Karpas-422 (cell line): ENCODE measurements around the gene EVPL. TPM values are rescaled to one million over a fixed set of nuclear protein-coding genes. Genes with fewer than 3 reads are reported as not detected.

ENCODE experiments used
- DNase-seq: peaks from one replicate; pipeline ENCODE4 v3.0.0-alpha.2; 2015
- H2AFZ ChIP-seq: fragments of 200-600 bp; sonication (generic); 2 replicates; pipeline ENCODE4 v1.6.1; 2014; ENCODE audit warnings: antibody characterized with exemption, low read length, mixed read lengths
- H3K27ac ChIP-seq: fragments of 200-600 bp; sonication (generic); 2 replicates; pipeline ENCODE4 v1.5.1; 2014; ENCODE audit warnings: mild to moderate bottlenecking, low read length, moderate library complexity
- H3K27me3 ChIP-seq: fragments of 200-600 bp; sonication (generic); 2 replicates; pipeline ENCODE4 v1.6.1; 2014; ENCODE audit warnings: low read length, mixed read lengths
- H3K36me3 ChIP-seq: fragments of 200-600 bp; sonication (generic); 2 replicates; pipeline ENCODE4 v1.6.1; 2014; ENCODE audit warnings: low read length, mixed read lengths; ENCODE audit not compliant: insufficient read depth
- H3K4me1 ChIP-seq: fragments of 200-600 bp; sonication (generic); 2 replicates; pipeline ENCODE4 v1.6.1; 2014; ENCODE audit warnings: mild to moderate bottlenecking, low read length, mixed read lengths
- H3K4me2 ChIP-seq: fragments of 200-600 bp; sonication (generic); 2 replicates; pipeline ENCODE4 v1.6.1; 2014; ENCODE audit warnings: low read length, low read depth, mild to moderate bottlenecking; ENCODE audit not compliant: poor library complexity, severe bottlenecking
- H3K4me3 ChIP-seq: fragments of 200-600 bp; sonication (generic); 2 replicates; pipeline ENCODE4 v1.5.1; 2014; ENCODE audit warnings: mild to moderate bottlenecking, antibody characterized with exemption, low read length, mixed read lengths
- H3K79me2 ChIP-seq: fragments of 200-600 bp; sonication (generic); 2 replicates; pipeline ENCODE4 v1.6.1; 2014; ENCODE audit warnings: mild to moderate bottlenecking, low read length, mixed read lengths
- H3K9ac ChIP-seq: fragments of 200-600 bp; sonication (generic); 2 replicates; pipeline ENCODE4 v1.6.0; 2014; ENCODE audit warnings: low read length
- H3K9me2 ChIP-seq: fragments of 200-600 bp; sonication (generic), shearing (Covaris generic); replicated peaks from 2 replicates; pipeline ENCODE4 v1.6.0; 2014; ENCODE audit warnings: mild to moderate bottlenecking, low read length, moderate library complexity; ENCODE audit not compliant: insufficient read depth
- H3K9me3 ChIP-seq: fragments of 300-700, 200-600 bp; sonication (generic); 2 replicates; pipeline ENCODE4 v1.6.1; 2014; ENCODE audit warnings: low read length, mixed read lengths
- H4K20me1 ChIP-seq: fragments of 200-600 bp; sonication (generic); 2 replicates; pipeline ENCODE4 v1.6.1; 2014; ENCODE audit warnings: mild to moderate bottlenecking, antibody characterized with exemption, low read length, low read depth; ENCODE audit not compliant: insufficient read depth
- total RNA-seq: library from RNA; depleted of rRNA; stranded (reverse); fragments of >200 nt; shearing (Covaris generic); gene quantifications from 2 replicates; pipeline ENCODE4 v1.2.3, GENCODE V29; 2014; ENCODE audit warnings: low replicate concordance

Gene EVPL
- total RNA-seq, 1 experiment from 2014 or later = 0.07 TPM

DNA sequence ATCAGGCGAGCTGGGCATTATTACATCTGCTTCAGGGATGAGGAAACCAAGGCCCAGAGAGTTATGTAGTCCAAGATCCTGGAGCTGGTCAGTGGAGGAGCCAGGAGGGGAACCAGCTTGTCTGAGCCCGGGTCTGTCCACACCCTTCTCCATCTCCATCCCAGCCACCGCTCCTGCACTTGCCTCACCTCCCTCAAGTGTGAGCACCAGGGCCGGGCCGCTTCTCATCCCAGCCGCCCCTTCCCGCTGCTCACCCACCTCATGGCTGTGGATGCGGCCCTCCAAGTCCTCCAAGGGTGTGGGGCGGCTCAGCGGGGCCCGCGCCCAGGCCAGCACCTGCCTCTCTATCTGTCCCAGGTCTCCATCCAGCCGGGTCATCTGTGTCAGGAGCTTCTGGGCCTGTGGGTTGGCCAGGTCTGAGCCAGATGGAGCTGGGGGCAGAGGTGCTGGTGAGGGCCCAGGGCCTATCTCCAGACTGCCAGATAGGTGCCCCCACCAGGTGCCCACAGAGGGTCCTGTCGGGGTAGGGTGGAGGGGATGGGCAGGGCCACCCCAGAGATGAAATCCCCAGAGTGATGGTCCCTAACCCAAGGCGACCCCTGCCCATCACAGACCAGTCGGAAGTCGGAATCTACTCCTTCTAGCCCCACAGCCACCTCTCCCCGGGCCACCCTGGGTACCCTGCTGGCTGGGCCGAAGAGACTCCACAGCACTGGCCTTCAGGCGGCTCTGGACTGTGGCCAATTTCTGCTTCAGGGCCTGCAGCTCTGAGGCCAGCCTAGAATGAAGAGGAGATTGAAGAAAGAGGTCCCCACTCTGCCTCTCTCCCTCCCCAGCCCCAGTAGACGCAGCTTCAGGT lies 9.4 kb downstream of the EVPL start:
- Histone ChIP-seq H2AFZ (no peak overlapping the region), H3K9me3 (no peaks in the 10 kb centered on the region), H3K9me2 (no peaks in the 10 kb centered on the region), H3K4me2 (no peak overlapping the region), H3K4me3 (no peak overlapping the region), H3K4me1 (peaks cover 14% of the 10 kb centered on the region), H3K79me2 (no peaks in the 10 kb centered on the region), H4K20me1 (no peaks in the 10 kb centered on the region), H3K9ac (no peak overlapping the region), H3K27ac (no peak overlapping the region), H3K27me3 (no peaks in the 10 kb centered on the region), H3K36me3 (no peaks in the 10 kb centered on the region)
- DNase-seq = no peak

DNA sequence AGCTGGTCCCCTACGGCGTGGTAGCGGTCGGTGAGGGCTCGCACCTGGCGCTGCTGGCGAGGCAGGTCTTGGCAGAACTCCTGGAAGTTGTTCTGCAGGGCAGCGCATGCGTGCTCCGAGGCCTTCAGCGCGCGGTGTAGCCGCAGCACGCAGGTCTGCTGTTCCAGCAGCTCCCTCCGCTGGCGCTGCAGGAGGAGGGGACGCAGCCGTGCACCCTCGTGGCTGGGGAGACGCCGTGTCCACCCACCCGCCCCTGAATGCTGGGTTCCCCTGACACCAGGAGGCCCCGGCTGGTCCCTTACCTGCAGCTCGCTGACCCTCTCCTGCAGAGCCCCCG lies 12.2 kb downstream of the EVPL start:
- Histone ChIP-seq H3K36me3 (no peaks in the 10 kb centered on the region), H3K4me1 (peaks cover 11% of the 10 kb centered on the region), H3K9me3 (no peaks in the 10 kb centered on the region), H3K79me2 (no peaks in the 10 kb centered on the region), H3K27me3 (no peaks in the 10 kb centered on the region), H3K9ac (no peak overlapping the region), H2AFZ (no peak overlapping the region), H3K4me3 (no peak overlapping the region), H3K4me2 (no peak overlapping the region), H3K27ac (no peak overlapping the region), H3K9me2 (no peaks in the 10 kb centered on the region), H4K20me1 (no peaks in the 10 kb centered on the region)
- DNase-seq = no peak

DNA sequence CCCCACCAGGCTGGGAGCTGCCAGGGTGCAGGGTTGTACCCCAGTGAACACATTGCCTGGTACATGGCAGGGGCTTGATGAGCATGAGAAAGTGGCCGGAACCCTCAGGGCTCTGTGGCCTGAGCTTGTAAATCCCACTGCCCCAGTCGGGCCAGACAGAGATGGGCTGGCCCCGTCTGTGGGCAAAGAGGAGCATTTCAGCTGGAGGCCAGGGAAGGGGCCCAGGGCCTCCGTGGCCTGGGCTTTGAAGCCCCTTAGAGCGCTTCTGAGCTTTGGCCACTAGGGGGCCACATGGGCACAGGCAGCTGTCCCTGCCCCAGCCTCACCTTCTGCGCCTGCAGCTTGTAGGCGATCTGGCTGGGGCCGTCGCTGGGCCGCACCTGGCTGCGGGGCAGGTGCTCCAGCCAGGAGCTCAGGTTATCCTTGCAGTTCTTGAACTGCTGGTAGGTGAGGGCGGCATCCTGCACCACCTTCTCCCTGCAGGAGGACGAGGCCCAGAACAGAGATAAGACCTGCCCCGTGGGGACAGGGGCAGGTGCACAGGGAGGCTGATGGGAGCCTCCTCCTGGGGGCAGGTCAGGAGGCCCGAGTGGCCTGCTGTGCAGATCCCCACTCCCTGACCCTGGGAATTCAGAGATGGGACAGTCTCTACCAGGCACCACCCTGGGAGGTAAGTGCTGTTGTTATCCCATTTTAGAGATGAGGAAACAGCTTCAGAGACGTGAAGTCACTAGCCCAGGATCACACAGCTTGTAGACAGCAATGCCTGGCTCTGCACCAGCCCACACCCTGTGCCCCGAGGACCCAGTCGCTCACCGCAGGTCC lies 12.8 kb downstream of the EVPL start:
- Histone ChIP-seq H3K79me2 (no peaks in the 10 kb centered on the region), H2AFZ (no peak overlapping the region), H3K4me1 (peaks cover 9% of the 10 kb centered on the region), H3K4me3 (no peak overlapping the region), H3K4me2 (no peak overlapping the region), H3K9me2 (no peaks in the 10 kb centered on the region), H3K36me3 (no peaks in the 10 kb centered on the region), H3K27me3 (no peaks in the 10 kb centered on the region), H3K27ac (no peak overlapping the region), H3K9ac (no peak overlapping the region), H4K20me1 (no peaks in the 10 kb centered on the region), H3K9me3 (no peaks in the 10 kb centered on the region)
- peak; percentile 92 for DNase-seq

DNA sequence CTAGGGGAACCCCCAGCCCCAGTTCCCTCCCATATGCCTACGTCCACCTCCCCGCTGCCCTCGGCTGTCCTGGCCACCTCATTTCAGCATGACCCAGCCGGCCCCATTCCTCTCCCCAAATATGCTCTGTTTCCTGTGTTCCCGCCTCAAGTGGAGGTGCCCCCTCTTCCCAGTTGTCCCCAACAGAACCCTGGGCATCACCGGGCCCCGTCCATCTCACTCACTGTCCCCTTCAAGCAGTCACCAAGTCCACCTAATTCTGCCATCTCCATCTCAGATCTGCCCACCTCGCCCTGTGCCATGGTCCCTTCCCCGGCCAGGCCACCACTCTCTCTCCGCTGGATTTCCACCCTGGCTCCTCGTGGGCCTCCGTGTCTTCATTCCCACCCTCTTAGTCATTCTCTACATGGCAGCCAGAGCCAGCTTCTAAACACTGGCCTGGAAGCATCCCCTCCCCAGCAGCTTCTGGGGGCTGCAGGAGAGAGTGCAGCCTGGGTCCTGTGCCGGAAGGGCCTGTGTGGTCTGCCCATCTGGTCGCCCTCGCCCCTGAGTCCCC lies 13.7 kb downstream of the EVPL start:
- no peak overlapping the region for H3K4me3 ChIP-seq
- H3K27ac ChIP-seq = no peak overlapping the region
- no peaks in the 10 kb centered on the region for H4K20me1 ChIP-seq
- peaks cover 9% of the 10 kb centered on the region for H3K4me1 ChIP-seq
- no peak overlapping the region for H3K4me2 ChIP-seq
- H3K9me3 ChIP-seq = no peaks in the 10 kb centered on the region
- no peak overlapping the region for H2AFZ ChIP-seq
- H3K36me3 ChIP-seq = no peaks in the 10 kb centered on the region
- H3K9me2 ChIP-seq = no peaks in the 10 kb centered on the region
- H3K9ac ChIP-seq = no peak overlapping the region
- DNase-seq = no peak
- H3K27me3 ChIP-seq = no peaks in the 10 kb centered on the region
- no peaks in the 10 kb centered on the region for H3K79me2 ChIP-seq

DNA sequence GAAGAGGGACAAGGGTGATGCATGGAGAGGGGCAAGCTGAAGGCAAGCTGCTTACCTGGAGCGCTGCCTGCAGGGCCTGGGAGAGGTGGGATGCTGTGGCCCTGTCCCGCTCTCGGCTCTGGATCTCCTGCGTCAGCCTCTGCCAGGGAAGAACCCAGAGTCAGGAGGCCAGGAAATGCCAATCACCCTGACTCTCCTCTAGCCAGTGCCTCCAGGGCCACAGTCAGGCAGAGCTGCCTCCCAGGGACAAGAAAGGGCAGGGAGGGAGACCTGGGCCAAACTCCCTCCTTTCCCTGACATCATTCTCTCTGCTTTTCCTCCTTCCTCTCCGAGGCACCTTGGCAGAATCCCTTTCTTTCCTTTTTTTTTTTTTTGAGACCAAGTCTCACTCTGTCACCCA lies 15.2 kb downstream of the EVPL start:
- Histone ChIP-seq H3K9ac (no peak overlapping the region), H3K27ac (no peak overlapping the region), H3K4me3 (no peak overlapping the region), H4K20me1 (no peaks in the 10 kb centered on the region), H3K9me3 (no peaks in the 10 kb centered on the region), H2AFZ (no peak overlapping the region), H3K79me2 (no peaks in the 10 kb centered on the region), H3K4me2 (no peak overlapping the region), H3K9me2 (no peaks in the 10 kb centered on the region), H3K27me3 (no peaks in the 10 kb centered on the region), H3K36me3 (no peaks in the 10 kb centered on the region), H3K4me1 (peaks cover 9% of the 10 kb centered on the region)
- DNase-seq = no peak

DNA sequence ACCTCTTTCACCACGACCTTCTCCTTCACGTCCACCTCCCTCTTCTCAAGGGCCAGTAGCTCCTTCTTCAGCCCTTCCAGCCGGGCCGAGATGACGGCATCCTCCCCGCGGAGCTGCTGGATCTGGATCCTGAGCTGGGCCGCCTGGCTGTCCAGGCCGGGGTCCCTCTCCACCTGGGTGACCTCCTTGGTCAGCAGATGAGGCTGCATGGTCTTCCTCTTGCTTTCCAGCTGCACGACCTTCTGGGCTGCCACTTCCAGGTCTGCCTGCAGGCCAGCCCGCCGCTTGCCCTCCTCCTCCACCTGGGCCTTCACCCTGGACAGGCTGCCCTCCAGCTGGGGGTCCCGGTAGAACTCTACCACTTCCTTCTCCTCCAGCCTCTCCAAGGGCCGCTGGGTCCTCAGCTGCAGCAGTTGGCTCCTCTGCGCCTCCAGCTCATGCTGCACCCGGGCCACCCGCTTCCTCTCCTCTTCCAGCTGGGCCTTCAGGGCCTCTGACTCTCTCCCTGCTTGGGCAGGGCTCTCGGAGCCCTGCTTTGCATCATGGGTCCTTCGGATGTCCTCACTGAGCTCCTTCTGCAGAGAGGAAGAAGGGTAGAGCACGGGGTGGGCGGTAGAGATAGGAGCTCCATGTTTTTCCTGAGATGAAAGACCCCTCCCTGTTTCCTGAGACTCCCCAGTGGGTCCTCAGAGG lies 17.0 kb downstream of the EVPL start:
- Histone ChIP-seq H3K79me2 (no peaks in the 10 kb centered on the region), H3K9me3 (no peaks in the 10 kb centered on the region), H3K36me3 (no peaks in the 10 kb centered on the region), H3K4me1 (peaks cover 9% of the 10 kb centered on the region), H3K4me2 (no peak overlapping the region), H3K9ac (no peak overlapping the region), H2AFZ (no peak overlapping the region), H3K27me3 (no peaks in the 10 kb centered on the region), H3K27ac (no peak overlapping the region), H3K9me2 (no peaks in the 10 kb centered on the region), H3K4me3 (no peak overlapping the region), H4K20me1 (no peaks in the 10 kb centered on the region)
- peak; percentile 56 for DNase-seq

DNA sequence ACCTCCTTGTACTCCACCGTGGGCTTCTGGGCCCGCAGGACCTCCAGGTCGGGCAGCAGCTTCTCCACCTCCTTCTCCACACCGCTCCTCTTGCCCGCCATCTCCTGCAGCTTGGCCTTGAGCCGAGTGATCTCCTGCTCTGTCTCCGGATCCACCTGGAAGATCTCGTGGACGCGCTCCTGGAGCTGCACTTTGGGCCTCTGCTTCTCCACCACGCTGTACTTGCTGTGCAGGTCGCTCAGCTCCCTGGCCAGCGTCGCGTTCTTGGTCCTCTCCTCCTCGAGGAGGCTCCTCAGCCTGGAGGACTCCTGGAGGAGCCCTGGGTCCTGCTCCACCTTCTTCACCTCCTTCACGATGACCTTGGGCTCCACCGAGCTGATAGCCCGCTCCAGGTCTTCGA lies 17.7 kb downstream of the EVPL start:
- no peaks in the 10 kb centered on the region for H3K36me3 ChIP-seq
- H3K4me2 ChIP-seq = no peak overlapping the region
- H3K9ac ChIP-seq = no peak overlapping the region
- H3K79me2 ChIP-seq = no peaks in the 10 kb centered on the region
- H2AFZ ChIP-seq = no peak overlapping the region
- H3K4me3 ChIP-seq = no peak overlapping the region
- no peaks in the 10 kb centered on the region for H4K20me1 ChIP-seq
- no peak for DNase-seq
- H3K27me3 ChIP-seq = no peaks in the 10 kb centered on the region
- no peaks in the 10 kb centered on the region for H3K9me3 ChIP-seq
- peaks cover 9% of the 10 kb centered on the region for H3K4me1 ChIP-seq
- no peaks in the 10 kb centered on the region for H3K9me2 ChIP-seq
- H3K27ac ChIP-seq = no peak overlapping the region
